ENCODE measurements around the gene CYP27C1. TPM values are rescaled to one million over a fixed set of nuclear protein-coding genes. Genes with fewer than 3 reads are reported as not detected.
"Not testable (repeated sequence)": the region's sequence is repeated elsewhere in the genome, so short reads cannot be mapped to it uniquely, and the experiment has no call there.

The CYP27C1 gene
- not detected for total RNA-seq

GRCh38 chr2:127220102-127220767 is at the start of gene CYP27C1:
Gene CYP27C1, minus strand, starts transcription at chr2:127220299. Its CDS starts 29 bp downstream, at chr2:127220270.
- Mint-ChIP-seq H3K27me3 (ENCODE audit: low read depth) (peaks cover 66% of the 10 kb centered on the region), H3K4me3 (peak within 1 kb of the TSS; percentile 62), H3K36me3 (ENCODE audit: low read depth) (no peaks in the 10 kb centered on the region), H3K9me3 (ENCODE audit: insufficient read depth) (no peaks in the 10 kb centered on the region), H3K27ac (no peak within 1 kb of the TSS), H3K4me1 (ENCODE audit: low read depth) (peaks cover 11% of the 10 kb centered on the region)
- DNase-seq (peak; percentile 35), ATAC-seq (peak; percentile 59)
- POLR2A ChIA-PET: no interaction called here
- CTCF ChIA-PET: no interaction called here

GRCh38 chr2:127261804-127262406 is 41.8 kb upstream of the CYP27C1 start:
- H3K9me3 Mint-ChIP-seq (ENCODE audit: insufficient read depth): no peaks in the 10 kb centered on the region
- no peak overlapping the region for H3K27ac Mint-ChIP-seq
- H3K36me3 Mint-ChIP-seq (ENCODE audit: low read depth): peaks cover 65% of the 10 kb centered on the region
- no peak overlapping the region for H3K4me3 Mint-ChIP-seq
- DNase-seq (no peak), ATAC-seq (no peak)
- POLR2A ChIA-PET: no interaction called here
- H3K4me1 Mint-ChIP-seq (ENCODE audit: low read depth): peaks cover 1% of the 10 kb centered on the region
- H3K27me3 Mint-ChIP-seq (ENCODE audit: low read depth): no peaks in the 10 kb centered on the region
- CTCF ChIA-PET: no interaction called here

- POLR2A ChIA-PET: interaction anchor here (0.7 kb wide), 1 partner anchor 170 kb away, joined by 3 read pairs; no protein-coding TSS in a partner anchor
- no peak overlapping the region for H3K4me3 Mint-ChIP-seq
- no peak for ATAC-seq
- H3K9me3 Mint-ChIP-seq (ENCODE audit: insufficient read depth): no peaks in the 10 kb centered on the region
- no peaks in the 10 kb centered on the region for H3K27me3 Mint-ChIP-seq (ENCODE audit: low read depth)
- peaks cover 63% of the 10 kb centered on the region for H3K36me3 Mint-ChIP-seq (ENCODE audit: low read depth)
- peak overlapping the region; percentile 40 for H3K27ac Mint-ChIP-seq
- peaks cover 13% of the 10 kb centered on the region for H3K4me1 Mint-ChIP-seq (ENCODE audit: low read depth)
- DNase-seq: no peak
- CTCF ChIA-PET: no interaction called here
These were observed 39.3 kb upstream of the CYP27C1 start for GRCh38 chr2:127259355-127259754.

GRCh38 chr2:127256866-127257265 is 36.8 kb upstream of the CYP27C1 start:
- Mint-ChIP-seq H3K36me3 (ENCODE audit: low read depth) (peaks cover 46% of the 10 kb centered on the region), H3K27ac (peak overlapping the region; percentile 76)
- CTCF ChIA-PET: no interaction called here

GRCh38 chr2:127256381-127256780 is 36.3 kb upstream of the CYP27C1 start:
- ATAC-seq (no peak), DNase-seq (no peak)
- Mint-ChIP-seq H3K4me3 (no peak overlapping the region), H3K36me3 (ENCODE audit: low read depth) (peaks cover 42% of the 10 kb centered on the region), H3K27ac (no peak overlapping the region), H3K9me3 (ENCODE audit: insufficient read depth) (no peaks in the 10 kb centered on the region), H3K4me1 (ENCODE audit: low read depth) (peaks cover 14% of the 10 kb centered on the region), H3K27me3 (ENCODE audit: low read depth) (no peaks in the 10 kb centered on the region)
- POLR2A ChIA-PET: no interaction called here
- CTCF ChIA-PET: no interaction called here

More at GRCh38 chr2:127256866-127257265, 36.8 kb upstream of the CYP27C1 start:
- DNase-seq (no peak), ATAC-seq (no peak)
- H3K4me1 Mint-ChIP-seq (ENCODE audit: low read depth): peaks cover 14% of the 10 kb centered on the region
- no peaks in the 10 kb centered on the region for H3K9me3 Mint-ChIP-seq (ENCODE audit: insufficient read depth)
- no peak overlapping the region for H3K4me3 Mint-ChIP-seq
- H3K27me3 Mint-ChIP-seq (ENCODE audit: low read depth): no peaks in the 10 kb centered on the region
- POLR2A ChIA-PET: no interaction called here

- Mint-ChIP-seq H3K4me1 (ENCODE audit: low read depth) (peaks cover 14% of the 10 kb centered on the region), H3K4me3 (no peak overlapping the region), H3K27me3 (ENCODE audit: low read depth) (no peaks in the 10 kb centered on the region), H3K27ac (no peak overlapping the region), H3K9me3 (ENCODE audit: insufficient read depth) (no peaks in the 10 kb centered on the region), H3K36me3 (ENCODE audit: low read depth) (peaks cover 37% of the 10 kb centered on the region)
- ChIA-PET CTCF (no interaction called here), POLR2A (no interaction called here)
- no peak for DNase-seq
- ATAC-seq: no peak
These were observed 35.6 kb upstream of the CYP27C1 start for GRCh38 chr2:127255721-127256120.

- ChIA-PET CTCF (no interaction called here), POLR2A (no interaction called here)
- no peak overlapping the region for H3K4me3 Mint-ChIP-seq
- H3K9me3 Mint-ChIP-seq (ENCODE audit: insufficient read depth): no peaks in the 10 kb centered on the region
- H3K27me3 Mint-ChIP-seq (ENCODE audit: low read depth): no peaks in the 10 kb centered on the region
- no peak for ATAC-seq
- no peak for DNase-seq
- H3K36me3 Mint-ChIP-seq (ENCODE audit: low read depth): peaks cover 33% of the 10 kb centered on the region
- no peak overlapping the region for H3K27ac Mint-ChIP-seq
- H3K4me1 Mint-ChIP-seq (ENCODE audit: low read depth): peaks cover 14% of the 10 kb centered on the region
These were observed 35.0 kb upstream of the CYP27C1 start for GRCh38 chr2:127255146-127255545.

- Mint-ChIP-seq H3K36me3 (ENCODE audit: low read depth) (peaks cover 28% of the 10 kb centered on the region), H3K9me3 (ENCODE audit: insufficient read depth) (no peaks in the 10 kb centered on the region), H3K27ac (no peak overlapping the region), H3K4me3 (no peak overlapping the region), H3K4me1 (ENCODE audit: low read depth) (peaks cover 14% of the 10 kb centered on the region), H3K27me3 (ENCODE audit: low read depth) (no peaks in the 10 kb centered on the region)
- ChIA-PET POLR2A (no interaction called here), CTCF (no interaction called here)
- ATAC-seq: no peak
- DNase-seq: no peak
These were observed 34.4 kb upstream of the CYP27C1 start for GRCh38 chr2:127254386-127254981.

- H3K9me3 Mint-ChIP-seq (ENCODE audit: insufficient read depth): peaks cover 12% of the 10 kb centered on the region
- H3K27ac Mint-ChIP-seq; H3K27me3 Mint-ChIP-seq (ENCODE audit: low read depth); CTCF ChIA-PET; H3K36me3 Mint-ChIP-seq (ENCODE audit: low read depth); ATAC-seq; H3K4me3 Mint-ChIP-seq; H3K4me1 Mint-ChIP-seq (ENCODE audit: low read depth); POLR2A ChIA-PET; DNase-seq: not testable (repeated sequence)
These were observed 21.1 kb upstream of the CYP27C1 start for GRCh38 chr2:127241184-127241583.

GRCh38 chr2:127239395-127239794 is 19.3 kb upstream of the CYP27C1 start:
- Mint-ChIP-seq H3K36me3 (ENCODE audit: low read depth) (peaks cover 2% of the 10 kb centered on the region), H3K9me3 (ENCODE audit: insufficient read depth) (peaks cover 12% of the 10 kb centered on the region), H3K4me1 (ENCODE audit: low read depth) (no peaks in the 10 kb centered on the region), H3K27me3 (ENCODE audit: low read depth) (no peaks in the 10 kb centered on the region), H3K4me3 (no peak overlapping the region), H3K27ac (no peak overlapping the region)
- ChIA-PET CTCF (no interaction called here), POLR2A (no interaction called here)
- ATAC-seq (no peak), DNase-seq (no peak)

GRCh38 chr2:127237768-127238167 is 17.7 kb upstream of the CYP27C1 start:
- H3K4me1 Mint-ChIP-seq (ENCODE audit: low read depth); POLR2A ChIA-PET; H3K36me3 Mint-ChIP-seq (ENCODE audit: low read depth); DNase-seq; H3K27ac Mint-ChIP-seq; H3K27me3 Mint-ChIP-seq (ENCODE audit: low read depth); CTCF ChIA-PET; ATAC-seq; H3K4me3 Mint-ChIP-seq: not testable (repeated sequence)
- peaks cover 12% of the 10 kb centered on the region for H3K9me3 Mint-ChIP-seq (ENCODE audit: insufficient read depth)

- ChIA-PET POLR2A (no interaction called here), CTCF (no interaction called here)
- DNase-seq (no peak), ATAC-seq (no peak)
- H3K27me3 Mint-ChIP-seq (ENCODE audit: low read depth): no peaks in the 10 kb centered on the region
- H3K36me3 Mint-ChIP-seq (ENCODE audit: low read depth): no peaks in the 10 kb centered on the region
- H3K9me3 Mint-ChIP-seq (ENCODE audit: insufficient read depth): peaks cover 12% of the 10 kb centered on the region
- no peak overlapping the region for H3K27ac Mint-ChIP-seq
- H3K4me3 Mint-ChIP-seq: no peak overlapping the region
- no peaks in the 10 kb centered on the region for H3K4me1 Mint-ChIP-seq (ENCODE audit: low read depth)
These were observed 15.1 kb upstream of the CYP27C1 start for GRCh38 chr2:127235082-127235702.

Data from activated CD8-positive, alpha-beta T cell treated with anti-CD3 and anti-CD28 coated beads, Interleukin-2, amount 10 ng/mL, durations not matched to agents 7 days and 5 days (primary cell).